Stimulated activated CD4-positive, alpha-beta T cell treated with anti-CD3 and anti-CD28 coated beads, Interleukin-15, amount 100 ng/mL, for 1 hour (primary cell): ENCODE data around the gene BRSK2.

Source experiments
- DNase-seq, 2 donors: peaks; one replicate each; pipeline ENCODE4 v3.0.0-alpha.2; 2020; ENCODE audit warnings: low read depth in 1 of 2, low spot score in 1 of 2

BRSK2 gene

GRCh38 chr11:1510928-1511327 lies 121.2 kb downstream of the BRSK2 start:
- no peak for DNase-seq

GRCh38 chr11:1511937-1512496 lies 122.3 kb downstream of the BRSK2 start:
- no peak for DNase-seq
